Cerebellar cortex (tissue), 1 donor: Measurements from ENCODE around the gene EVA1A.
"Not testable (repeated sequence)": the region's sequence is repeated elsewhere in the genome, so short reads cannot be mapped to it uniquely, and the experiment has no call there.

Experiments used
- DNase-seq: peaks from one replicate; pipeline ENCODE4 v3.0.0-alpha.2; 2015; ENCODE audit warnings: low spot score

Gene EVA1A

DNA sequence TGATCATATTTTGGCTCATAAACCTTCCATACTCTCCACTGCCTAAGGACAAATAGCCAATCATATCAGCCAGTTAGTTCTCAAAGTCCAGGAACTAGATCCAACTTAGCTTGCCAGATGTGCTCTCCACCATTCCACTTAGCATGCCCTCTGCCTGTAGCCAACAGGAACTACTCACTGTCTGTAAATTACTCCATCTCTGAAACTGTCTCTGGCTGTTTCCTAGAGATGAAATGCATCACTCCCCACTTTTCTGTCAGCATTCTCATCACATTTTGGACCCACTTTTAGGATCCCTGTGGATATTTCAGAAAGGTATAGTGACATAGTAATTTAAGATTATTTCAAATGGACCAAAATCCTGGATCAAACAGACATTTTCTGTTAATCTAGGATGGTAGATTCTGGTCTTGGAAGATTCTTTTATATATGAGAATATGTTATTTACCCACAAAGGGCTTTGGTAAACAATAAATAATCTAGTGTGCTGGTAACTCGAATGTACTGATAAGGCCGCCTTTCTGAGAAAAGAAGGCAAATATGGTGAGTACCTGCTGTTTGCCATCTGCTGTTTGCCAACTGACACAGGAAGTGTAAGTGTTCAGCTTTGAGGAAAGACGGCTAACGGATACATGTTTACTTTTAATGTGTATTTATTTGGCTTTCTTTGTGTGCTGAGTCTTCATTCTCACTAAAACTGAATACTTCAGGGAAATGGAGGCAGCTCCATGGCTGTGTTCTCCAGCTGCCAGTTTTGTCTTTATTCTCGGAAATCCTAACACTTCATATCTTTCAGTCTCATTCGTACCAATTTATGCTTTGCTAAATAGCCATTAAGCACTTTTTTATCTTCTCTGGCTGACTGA lies 79.5 kb downstream of the EVA1A start:
- peak; percentile 24 for DNase-seq

DNA sequence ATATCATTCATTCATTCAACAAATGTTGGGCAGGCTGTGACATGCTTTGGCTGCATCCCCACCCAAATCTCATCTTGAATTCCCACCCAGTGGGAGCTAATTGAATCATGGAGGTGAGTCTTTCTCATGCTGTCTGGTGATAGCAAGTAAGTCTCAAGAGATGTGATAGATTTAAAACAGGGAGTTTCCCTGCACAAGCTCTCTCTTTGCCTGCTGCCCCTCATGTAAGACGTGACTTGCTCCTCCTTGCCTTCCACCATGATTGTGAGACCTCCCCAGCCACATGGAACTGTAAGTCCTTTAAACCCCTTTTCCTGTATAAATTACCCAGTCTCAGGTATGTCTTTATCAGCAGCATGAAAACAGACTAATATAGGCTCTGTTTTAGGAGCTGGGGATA lies 83.0 kb downstream of the EVA1A start:
- not testable (repeated sequence) for DNase-seq

DNA sequence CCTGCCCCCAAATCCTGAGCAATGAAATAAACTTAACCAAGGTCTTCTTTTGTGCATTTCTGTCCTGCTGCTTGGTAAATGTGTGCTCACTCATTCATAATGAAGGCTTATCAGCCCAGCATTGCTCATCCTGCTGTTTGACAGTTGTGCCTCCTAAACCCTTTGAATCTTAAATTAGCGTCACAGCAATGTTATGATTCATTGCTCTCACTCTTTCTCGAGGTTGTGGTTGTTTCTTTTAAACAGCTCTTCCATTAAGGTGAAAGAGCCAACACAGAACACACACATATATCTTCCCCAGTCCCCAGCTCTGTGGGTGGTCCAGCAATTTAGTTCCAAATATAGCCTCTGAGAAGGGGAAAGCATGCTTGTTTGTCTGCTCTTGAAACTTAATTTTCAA lies 84.0 kb downstream of the EVA1A start:
- no peak for DNase-seq

DNA sequence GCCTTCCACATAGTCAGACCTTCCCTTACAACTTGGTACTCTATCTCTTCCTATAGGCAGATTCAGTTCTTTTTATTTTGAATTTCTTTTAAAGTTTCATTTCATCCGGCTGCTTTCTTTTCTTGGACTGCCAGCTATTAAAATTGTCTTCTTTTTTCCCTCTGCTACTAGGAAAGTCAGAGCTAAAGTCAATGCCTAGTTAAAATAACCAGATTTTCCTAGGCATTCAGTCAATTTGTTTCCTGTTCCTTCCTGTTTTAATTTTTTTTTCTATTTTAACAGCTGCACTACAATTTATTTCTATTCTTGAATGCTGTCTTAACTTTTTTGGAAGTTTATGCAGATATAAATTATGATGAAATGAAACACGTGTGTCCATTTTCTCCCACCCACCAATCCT lies 84.8 kb downstream of the EVA1A start:
- no peak for DNase-seq

DNA sequence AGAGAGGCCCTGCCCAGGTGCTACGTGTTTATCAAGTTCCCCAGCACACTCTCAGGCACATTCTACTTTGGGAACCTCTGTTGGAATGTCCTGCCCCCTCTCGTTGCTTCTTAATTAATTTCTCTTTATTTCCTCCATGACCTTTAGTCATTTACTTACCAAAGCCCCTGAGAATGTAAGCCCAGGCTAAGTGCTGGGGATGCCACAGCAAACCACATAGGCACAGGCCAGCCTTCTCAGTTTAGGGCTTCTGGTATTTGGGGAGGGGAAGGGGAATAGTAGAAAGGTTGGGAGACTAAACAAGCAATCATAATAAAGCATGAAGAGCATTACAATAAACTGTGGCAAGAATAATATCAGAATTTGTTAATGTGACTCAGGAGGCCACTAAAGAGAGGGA lies 85.7 kb downstream of the EVA1A start:
- DNase-seq = no peak

DNA sequence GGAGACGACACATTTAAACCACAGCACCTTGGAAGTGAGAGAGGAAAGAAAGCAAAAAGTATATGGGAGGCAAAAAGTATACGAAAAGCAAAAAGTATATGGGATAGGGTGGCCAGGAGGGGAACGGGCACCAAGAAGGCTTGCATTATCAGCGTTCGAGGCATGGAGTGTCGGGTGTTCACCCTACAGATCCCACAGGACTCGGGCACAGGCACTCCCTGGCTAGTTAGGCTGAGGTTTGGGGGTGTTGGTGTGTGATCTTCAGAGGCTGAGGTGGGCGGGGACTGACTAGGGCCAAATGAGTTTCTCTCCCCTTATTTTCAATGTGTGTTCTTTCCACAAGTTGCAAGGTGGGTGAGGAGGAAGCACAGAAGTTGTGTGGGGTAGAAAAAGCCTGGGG lies 86.6 kb downstream of the EVA1A start:
- no peak for DNase-seq

DNA sequence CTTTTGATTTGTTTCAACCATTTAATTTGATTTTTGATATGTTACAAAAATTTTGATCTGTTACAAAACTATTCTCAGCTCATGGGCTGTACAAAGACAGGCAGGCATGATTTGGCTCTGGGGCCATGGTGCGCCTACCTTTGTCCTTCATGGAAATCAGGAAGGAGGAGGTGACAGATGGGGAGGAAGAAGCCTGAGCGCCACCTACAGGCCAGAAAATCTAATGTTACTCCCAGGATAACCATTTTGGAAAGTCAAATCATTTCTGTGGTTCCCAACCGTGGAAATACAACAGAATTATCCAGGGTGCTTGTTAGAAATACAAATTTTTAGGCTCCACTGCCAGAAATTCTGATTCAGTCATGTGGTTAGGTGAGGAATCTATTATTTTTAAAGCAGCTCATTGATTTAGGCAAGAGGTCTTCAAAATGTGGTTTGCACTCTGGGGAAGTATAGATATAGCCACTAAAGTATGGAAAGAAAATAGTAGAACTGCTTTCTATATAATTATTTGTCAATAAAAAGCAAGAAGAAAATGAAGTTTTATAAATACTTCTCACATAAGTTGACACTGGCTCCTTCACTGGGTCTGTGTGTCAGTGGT lies 93.9 kb downstream of the EVA1A start:
- DNase-seq = peak; percentile 31

DNA sequence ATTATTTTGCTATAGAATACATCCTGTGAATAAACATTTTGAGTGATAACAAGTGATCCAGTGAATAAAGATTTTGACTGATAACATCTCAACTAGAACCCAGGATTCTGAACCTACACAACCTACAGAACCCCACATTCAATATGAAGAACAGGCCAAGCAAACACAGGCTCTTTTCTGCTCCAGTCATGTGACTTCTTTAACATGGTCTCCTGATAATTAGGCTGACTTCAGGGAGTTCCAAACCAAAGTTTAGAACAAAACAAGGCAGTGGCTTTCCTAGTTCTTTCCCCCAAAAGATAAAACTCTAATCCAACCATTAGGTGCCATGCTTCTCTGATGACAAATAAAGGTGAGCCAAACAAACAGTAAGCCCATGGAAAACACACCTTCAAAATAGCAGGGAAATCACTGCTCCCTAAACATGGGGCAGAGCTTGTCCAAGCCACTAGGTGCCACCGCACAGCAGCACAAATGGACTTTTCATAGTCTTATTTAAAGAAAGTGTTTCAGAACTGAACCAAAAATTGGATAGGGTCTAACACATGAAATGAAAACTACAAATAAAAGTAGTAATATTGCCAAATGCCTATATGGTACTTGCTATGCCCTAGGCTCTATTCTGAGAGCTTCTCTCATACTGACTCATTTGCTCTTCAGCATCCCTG lies 95.3 kb downstream of the EVA1A start:
- peak; percentile 42 for DNase-seq

DNA sequence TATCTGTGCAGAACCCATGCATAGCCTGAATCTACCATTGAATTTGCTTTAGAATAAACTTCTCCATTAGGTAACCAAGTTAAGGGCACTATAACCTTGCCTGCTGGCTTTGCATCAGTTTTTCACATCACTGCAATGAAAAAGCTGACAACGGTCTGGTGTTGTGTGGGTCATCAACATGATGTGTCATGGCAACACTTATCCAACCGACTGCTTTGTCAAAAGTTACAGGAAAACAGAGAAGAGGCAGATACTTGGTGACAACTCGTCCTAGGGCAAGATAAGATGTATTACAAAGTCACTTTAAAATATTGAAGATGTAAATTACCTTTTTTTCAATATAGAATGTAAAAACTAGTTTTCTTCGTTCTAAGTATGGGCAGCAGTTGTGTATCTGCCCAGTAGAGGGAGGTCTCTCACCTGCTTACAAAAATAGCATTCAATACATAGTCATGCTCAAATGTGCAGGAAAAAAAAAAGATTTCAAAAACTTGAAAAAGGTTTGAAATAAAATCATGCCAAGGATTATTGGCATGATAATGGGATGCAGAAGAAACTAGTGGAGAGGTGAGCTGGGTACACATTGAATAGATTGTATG lies 96.3 kb downstream of the EVA1A start:
- DNase-seq = peak; percentile 18

DNA sequence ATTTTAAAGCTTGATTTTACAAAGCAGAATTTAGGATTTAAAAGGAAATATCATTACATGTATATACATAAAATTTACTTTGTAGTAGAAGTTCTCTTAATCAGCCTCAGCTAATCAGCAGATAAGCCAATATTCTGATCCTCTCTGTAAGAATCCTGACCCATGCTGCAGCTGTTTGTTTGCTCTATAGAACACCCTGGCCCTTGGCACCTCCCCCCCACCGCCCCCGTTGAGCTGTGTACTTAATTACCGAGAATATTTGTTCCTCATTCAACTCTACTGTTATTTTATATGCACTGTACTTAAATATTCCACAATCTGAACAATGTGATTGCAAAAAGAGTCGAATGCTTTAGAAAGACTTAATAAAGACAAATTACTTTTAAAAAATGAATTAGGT lies 98.0 kb downstream of the EVA1A start:
- DNase-seq = no peak

DNA sequence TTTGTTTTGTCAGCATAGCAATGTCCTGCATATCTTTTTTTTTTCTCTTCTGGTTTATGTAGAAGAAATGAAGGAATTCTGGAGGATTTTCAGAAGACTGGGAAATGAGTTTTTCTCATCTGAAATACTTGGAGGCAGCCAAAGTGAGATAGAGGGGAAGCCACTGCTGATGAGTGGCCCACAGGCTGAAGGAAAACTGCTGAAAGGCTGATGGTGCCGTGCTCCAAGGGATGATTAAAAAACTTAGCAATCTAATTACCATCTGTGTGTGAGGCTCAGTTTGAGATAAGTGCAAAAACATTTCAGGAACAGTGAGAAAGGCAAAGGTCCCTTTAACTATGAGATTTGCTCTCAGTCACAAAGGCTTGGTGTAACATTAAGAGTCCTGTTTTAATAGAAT lies 98.5 kb downstream of the EVA1A start:
- no peak for DNase-seq

DNA sequence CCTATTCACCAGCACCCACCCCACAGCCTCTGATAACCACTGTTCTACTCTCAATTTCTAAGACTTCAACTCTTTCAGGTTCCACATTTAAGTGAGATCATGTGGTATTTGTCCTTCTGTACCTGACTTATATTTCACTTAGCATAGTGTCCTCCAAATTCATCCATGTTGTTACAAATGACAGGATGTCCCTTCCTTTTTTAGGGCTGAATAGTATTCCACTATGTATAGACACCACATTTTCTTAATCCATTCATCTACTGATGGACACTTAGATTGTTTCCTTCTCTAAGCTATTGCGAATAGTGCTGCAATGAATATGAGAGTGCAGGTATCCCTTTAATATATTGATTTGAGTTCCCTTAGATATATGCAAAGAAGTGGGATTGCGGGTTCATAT lies 100.1 kb downstream of the EVA1A start:
- no peak for DNase-seq

DNA sequence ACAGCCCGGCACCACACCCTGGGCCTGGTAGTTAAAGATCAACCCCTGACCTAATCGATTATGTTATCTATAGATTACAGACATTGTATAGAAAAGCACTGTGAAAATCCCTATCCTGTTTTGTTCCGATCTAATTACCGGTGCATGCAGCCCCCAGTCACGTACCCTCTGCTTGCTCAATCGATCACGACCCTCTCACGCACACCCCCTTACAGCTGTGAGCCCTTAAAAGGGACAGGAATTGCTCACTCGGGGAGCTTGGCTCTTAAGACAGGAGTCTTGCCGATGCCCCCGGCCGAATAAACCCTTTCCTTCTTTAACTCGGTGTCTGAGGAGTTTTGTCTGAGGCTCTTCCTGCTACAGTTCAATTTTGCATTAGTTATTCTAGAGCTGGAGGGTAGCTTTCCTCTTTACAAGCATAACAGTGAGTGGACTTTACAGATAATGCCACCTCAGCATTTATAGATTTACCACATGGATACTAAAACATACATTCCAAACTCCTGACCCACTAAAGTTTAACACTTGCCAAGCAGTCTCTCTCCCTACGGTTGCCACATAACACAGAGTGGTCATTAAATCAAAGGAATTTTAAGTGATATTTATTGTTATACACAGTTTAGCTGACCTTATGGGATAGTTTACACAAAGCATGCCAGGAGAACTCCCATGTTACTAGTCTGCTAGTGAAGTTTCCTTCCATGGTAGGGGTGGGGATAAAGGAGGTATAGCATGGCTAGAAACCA lies 101.0 kb downstream of the EVA1A start:
- no peak for DNase-seq

DNA sequence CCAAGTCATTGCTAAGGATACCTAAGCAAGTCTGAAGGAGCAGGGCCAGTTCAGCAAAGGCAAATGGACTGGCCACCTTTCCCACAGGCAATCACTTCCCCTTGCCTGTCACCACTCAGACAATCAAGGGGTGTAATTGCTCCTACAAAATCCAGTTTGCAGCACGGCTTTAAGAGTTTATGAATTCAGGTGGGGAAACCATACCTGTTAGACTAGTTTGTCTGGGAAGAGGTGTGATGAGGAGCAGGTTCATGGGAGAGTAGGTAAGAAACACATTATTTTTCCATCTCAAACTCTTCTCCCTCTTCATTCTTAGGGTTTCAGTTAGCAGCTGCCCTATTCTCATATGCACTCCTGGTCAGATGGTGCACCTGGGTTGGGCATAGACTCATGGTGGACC lies 102.5 kb downstream of the EVA1A start:
- no peak for DNase-seq

DNA sequence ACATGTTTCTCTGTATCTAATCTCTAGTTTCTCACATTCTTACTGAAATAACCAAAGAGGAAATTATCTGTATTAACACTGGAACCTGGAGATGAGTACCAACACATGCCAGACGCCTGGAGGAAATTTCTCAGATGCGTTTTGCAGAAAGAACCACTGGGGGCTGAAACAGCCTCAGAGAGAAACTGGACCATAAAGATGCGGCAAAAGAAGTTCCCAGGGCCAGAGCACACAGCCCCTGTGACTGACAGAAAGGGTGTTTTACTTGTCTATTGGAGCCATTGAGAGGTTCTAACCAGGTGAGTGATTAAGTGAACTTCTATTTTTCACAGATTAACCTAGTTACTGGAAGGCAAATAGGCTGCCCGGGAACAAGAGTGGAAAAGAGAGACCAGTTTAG lies 103.9 kb downstream of the EVA1A start:
- DNase-seq = no peak

DNA sequence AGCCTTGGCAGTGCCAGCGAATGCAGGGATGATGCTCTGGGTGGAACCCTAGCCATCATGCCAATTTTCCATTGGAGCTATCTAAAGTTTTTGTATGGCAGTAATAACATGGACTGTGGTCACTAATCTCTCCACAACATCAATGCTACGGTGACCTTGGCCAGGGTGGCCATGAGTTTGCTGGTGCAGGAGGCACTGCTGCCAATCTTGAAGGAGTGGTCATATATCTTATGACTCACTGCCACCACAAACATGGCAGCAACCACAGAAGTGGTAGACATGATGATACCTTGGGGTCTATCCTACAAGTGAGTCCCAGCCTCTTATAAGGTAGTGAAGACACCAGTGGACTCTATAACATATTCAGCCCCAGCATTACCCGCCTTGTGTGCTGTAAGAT lies 104.6 kb downstream of the EVA1A start:
- DNase-seq = no peak

DNA sequence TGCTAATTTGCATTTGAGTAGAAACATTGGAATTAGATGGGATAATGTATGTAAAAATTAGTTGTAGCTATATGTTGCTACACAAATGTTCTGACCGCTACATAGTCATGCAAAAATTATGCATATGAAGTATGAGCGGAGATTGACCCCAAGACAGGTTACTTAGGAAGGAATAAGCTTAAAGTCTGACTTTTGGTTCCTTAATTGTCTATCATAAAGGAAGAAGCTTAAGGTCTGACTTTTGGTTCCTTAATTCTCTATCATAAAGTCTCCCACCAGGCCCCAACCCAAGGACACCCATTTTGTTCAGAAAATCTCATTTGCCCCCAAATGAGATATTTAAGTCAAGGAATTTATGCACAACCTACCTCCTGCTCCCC lies 106.5 kb downstream of the EVA1A start:
- no peak for DNase-seq

DNA sequence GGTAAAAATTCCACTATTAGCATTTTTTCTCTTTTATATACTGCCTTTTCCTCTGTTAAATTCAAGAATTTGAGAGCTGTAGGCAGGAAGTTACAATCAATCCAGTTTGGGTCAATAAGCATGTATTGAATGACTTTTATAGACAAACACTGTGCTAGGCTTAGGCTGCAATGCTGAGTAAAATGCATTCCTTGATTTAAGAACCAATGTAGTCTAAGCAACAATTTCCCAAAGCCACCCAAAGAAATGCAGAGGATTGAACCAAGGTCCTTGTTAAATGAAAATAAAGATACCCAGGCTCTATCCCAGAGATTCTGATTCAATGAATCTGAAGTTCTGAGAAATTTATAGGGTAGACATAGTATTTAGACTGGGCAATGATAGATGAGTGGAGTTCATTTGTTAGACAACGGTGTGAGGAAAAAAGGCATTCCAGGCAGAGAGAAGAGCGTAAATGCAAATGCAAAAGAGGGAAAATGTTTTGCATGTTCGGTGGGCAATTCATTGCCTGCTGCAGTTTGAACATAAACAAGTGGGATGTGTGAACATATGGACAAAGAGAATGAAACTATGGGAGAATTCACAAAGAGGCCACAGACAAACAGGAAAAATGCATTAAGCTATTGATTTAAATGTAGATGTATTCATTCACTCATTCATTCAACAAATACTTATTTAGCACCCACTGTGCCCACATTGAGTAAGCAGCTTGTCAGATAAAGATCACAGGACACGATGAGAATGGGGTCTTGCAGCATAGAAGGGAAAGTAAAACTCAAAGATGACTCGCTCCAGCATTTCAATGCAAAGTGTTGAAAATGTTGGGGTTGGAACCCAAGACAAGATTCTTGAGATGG lies 107.1 kb downstream of the EVA1A start:
- no peak for DNase-seq

DNA sequence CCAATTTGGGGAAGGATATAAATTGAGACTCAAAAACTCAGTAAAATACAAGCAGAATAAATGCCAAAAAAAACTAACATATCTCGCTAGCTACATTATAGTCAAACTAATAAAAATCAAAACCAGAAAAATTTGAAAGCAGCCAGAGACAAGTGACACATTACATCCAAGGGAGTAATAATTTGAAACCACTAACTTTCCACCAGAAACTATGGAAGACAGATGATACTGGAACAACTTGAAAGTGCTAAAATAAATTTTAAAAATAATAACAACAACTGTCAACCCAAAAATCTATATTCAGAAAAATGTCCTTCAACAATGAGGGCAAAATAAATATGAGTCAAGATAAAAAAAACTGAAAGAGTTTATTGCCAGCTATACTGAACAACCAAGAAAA lies 110.7 kb downstream of the EVA1A start:
- DNase-seq = no peak

DNA sequence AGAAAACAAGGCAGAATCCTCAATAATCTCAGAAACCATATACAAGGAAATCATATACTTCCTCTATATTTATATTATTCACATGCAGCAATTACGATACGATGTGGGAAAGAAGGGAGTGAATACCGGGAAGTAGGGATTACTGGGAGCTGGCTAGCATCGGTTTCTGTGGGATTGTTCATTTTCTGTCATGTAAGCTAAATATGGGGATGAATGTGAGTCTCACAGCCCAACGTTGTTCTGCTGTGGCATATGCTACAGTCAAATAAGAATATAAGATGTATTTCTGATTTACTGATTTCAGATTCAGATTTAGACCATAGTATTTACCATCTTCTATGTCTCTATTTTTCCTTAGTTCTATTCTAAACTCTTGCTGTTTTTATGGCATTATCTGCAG lies 113.6 kb downstream of the EVA1A start:
- DNase-seq = no peak
